Activated naive CD8-positive, alpha-beta T cell treated with anti-CD3 and anti-CD28 coated beads, Interleukin-2, amount 10 ng/mL, durations not matched to agents 7 days and 5 days (primary cell): ENCODE measurements around the gene EEIG1. TPM values are rescaled to one million over a fixed set of nuclear protein-coding genes. Genes with fewer than 3 reads are reported as not detected.

Source experiments
- ATAC-seq: fragments of 150-1000 bp; cut with Tn5 transposase; one replicate; pipeline ENCODE4 v1.10.0; 2021; ENCODE audit warnings: low read depth, moderate library complexity
- POLR2A ChIA-PET: fragments of 350-600 bp; sonication (Branson Sonifier 250); formaldehyde crosslinking; loops from one replicate; lab custom pipeline; 2021; ENCODE audit warnings: antibody characterized with exemption; lab: Charles Lee
- DNase-seq: peaks from one replicate; pipeline ENCODE4 v3.0.0; 2021
- H3K27ac Mint-ChIP-seq: one replicate; pipeline ENCODE4 v1.8.0; 2022; ENCODE audit warnings: mild to moderate bottlenecking, mixed read lengths
- H3K27me3 Mint-ChIP-seq: one replicate; pipeline ENCODE4 v1.8.0; 2022; ENCODE audit warnings: mild to moderate bottlenecking, moderate library complexity, mixed read lengths
- H3K36me3 Mint-ChIP-seq: one replicate; pipeline ENCODE4 v1.8.0; 2021; ENCODE audit warnings: mild to moderate bottlenecking, mixed read lengths
- H3K4me1 Mint-ChIP-seq: one replicate; pipeline ENCODE4 v1.8.0; 2021; ENCODE audit warnings: mixed read lengths
- H3K4me3 Mint-ChIP-seq: one replicate; pipeline ENCODE4 v1.8.0; 2022; ENCODE audit warnings: mild to moderate bottlenecking, moderate library complexity, mixed read lengths
- H3K9me3 Mint-ChIP-seq: one replicate; pipeline ENCODE4 v1.8.0; 2021; ENCODE audit warnings: mixed read lengths
- total RNA-seq, 2 experiments: library from RNA; stranded (reverse); gene quantifications; one replicate each; pipeline ENCODE4 v1.2.3, GENCODE V29; 2021

Gene EEIG1
- total RNA-seq, 2 experiments from 2014 or later: 329 to 366 TPM

DNA sequence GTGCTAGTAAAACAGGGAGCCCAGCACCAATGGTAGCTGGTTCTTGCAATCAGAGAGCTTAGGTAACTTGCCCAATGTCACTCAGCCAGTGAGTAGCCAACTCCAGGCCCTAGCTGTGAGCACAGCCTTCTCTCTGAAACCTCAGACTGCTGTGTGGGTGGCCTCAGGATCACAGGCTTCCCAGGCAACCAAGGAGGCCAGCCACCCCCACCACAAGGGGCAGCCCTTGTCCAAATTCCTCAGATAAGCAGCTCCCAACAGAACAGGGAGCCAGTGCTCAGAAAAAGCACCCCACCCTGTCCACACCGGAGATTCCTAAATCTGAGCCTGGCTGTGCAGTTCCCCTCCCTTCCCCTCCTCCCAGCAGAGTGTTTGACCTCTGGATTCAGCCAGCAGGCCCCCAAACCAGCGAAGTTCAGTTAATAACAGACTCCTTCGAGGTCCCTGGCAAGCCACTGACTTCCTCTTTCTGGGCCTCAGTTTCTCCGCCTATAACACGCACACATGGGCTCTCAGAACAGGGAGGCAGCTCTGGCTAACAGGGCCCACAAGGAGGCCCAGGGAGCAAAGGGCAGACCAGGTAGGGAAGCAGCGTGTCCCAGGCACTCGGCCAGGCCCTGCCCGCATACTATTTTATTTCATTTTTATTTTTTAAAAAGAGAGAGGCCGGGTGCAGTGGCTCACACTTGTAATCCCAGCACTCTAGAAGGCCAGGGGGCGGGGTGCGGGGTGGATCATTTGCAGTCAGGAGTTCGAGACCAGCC is 2.7 kb downstream of the EEIG1 start:
- peaks cover 39% of the 10 kb centered on the region for H3K36me3 Mint-ChIP-seq
- DNase-seq (peak; percentile 43), ATAC-seq (no peak)
- no peaks in the 10 kb centered on the region for H3K27me3 Mint-ChIP-seq
- H3K4me3 Mint-ChIP-seq: peak overlapping the region; percentile 92
- peak overlapping the region; percentile 84 for H3K27ac Mint-ChIP-seq
- POLR2A ChIA-PET: interaction anchor here (0.6 to 18.2 kb wide), 8 partner anchors 7 to 72 kb away, joined by 3 to 389 read pairs (median 4); no protein-coding TSS in a partner anchor
- H3K4me1 Mint-ChIP-seq: peaks cover 49% of the 10 kb centered on the region
- no peaks in the 10 kb centered on the region for H3K9me3 Mint-ChIP-seq

GRCh38 chr9:127977009-127977883 is 3.5 kb downstream of the EEIG1 start:
- H3K9me3 Mint-ChIP-seq: no peaks in the 10 kb centered on the region
- ATAC-seq (no peak), DNase-seq (peak; percentile 45)
- H3K27me3 Mint-ChIP-seq: no peaks in the 10 kb centered on the region
- peak overlapping the region; percentile 92 for H3K4me3 Mint-ChIP-seq
- peak overlapping the region; percentile 84 for H3K27ac Mint-ChIP-seq
- POLR2A ChIA-PET: interaction anchor here (0.6 to 18.2 kb wide), 8 partner anchors 6 to 88 kb away, joined by 3 to 389 read pairs (median 3); no protein-coding TSS in a partner anchor
- peaks cover 42% of the 10 kb centered on the region for H3K36me3 Mint-ChIP-seq
- peaks cover 49% of the 10 kb centered on the region for H3K4me1 Mint-ChIP-seq

- ATAC-seq (no peak), DNase-seq (peak; percentile 42)
- Mint-ChIP-seq H3K36me3 (peaks cover 49% of the 10 kb centered on the region), H3K27me3 (no peaks in the 10 kb centered on the region), H3K9me3 (no peaks in the 10 kb centered on the region), H3K27ac (peak overlapping the region; percentile 100), H3K4me3 (peak overlapping the region; percentile 92), H3K4me1 (peaks cover 50% of the 10 kb centered on the region)
- POLR2A ChIA-PET: interaction anchor here (0.6 to 18.2 kb wide), 8 partner anchors 12 to 89 kb away, joined by 3 to 389 read pairs (median 3); partner anchors contain the start of gene DPM2
These were observed 4.3 kb downstream of the EEIG1 start for GRCh38 chr9:127976498-127976897.

- ATAC-seq (no peak), DNase-seq (no peak)
- H3K4me1 Mint-ChIP-seq: peaks cover 57% of the 10 kb centered on the region
- POLR2A ChIA-PET: interaction anchor here (0.7 to 18.2 kb wide), 7 partner anchors 9 to 52 kb away, joined by 3 to 389 read pairs (median 3); partner anchors contain the start of gene DPM2
- H3K27me3 Mint-ChIP-seq: no peaks in the 10 kb centered on the region
- H3K4me3 Mint-ChIP-seq: peak overlapping the region; percentile 92
- peak overlapping the region; percentile 100 for H3K27ac Mint-ChIP-seq
- no peaks in the 10 kb centered on the region for H3K9me3 Mint-ChIP-seq
- H3K36me3 Mint-ChIP-seq: peaks cover 49% of the 10 kb centered on the region
These were observed 5.1 kb downstream of the EEIG1 start for GRCh38 chr9:127975376-127976315.

- H3K27ac Mint-ChIP-seq: peak overlapping the region; percentile 100
- H3K36me3 Mint-ChIP-seq: peaks cover 50% of the 10 kb centered on the region
These were observed 6.0 kb downstream of the EEIG1 start for GRCh38 chr9:127974769-127975261.

DNA sequence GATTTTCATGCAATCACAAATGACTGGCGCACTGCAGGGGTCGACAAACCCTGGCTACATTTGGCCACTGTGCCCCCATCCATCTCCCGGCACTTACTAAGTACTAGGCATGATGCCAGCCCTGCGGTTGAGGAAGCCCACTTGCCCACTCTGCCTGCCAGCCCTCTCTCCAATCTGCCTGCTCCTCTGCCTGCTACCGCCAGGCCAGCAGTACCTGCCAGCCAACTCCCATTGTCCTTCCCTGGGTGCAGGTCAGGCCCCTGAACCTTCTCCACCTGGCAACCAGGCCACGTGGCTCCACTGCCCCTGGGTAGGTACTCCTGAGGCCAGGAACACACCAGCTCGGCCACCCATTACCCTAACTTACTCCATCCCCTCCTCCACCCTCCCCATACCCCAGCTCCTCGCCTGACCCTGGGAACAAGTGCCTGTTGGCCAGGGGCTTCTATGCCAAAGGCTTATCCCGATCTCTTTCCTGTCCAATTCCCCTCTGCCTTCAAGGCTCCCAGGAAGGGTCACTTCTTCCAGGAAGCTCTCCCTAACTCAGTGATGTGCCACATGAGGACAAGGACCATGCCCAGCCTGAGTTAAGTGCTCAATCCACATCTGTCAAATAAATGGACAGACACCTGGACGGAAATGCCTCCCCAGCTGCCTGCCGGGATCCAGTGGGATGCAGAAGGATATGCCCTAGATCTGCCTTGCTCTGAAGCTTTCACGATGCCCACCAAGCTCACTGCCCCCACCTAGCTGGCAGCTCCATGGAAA is 6.6 kb downstream of the EEIG1 start:
- Mint-ChIP-seq H3K27ac (peak overlapping the region; percentile 100), H3K4me3 (peak overlapping the region; percentile 92), H3K9me3 (no peaks in the 10 kb centered on the region), H3K4me1 (peaks cover 72% of the 10 kb centered on the region), H3K27me3 (no peaks in the 10 kb centered on the region), H3K36me3 (peaks cover 52% of the 10 kb centered on the region)
- POLR2A ChIA-PET: interaction anchor here (0.5 to 18.2 kb wide), 6 partner anchors 11 to 1835 kb away, joined by 3 to 389 read pairs (median 3); no protein-coding TSS in a partner anchor
- ATAC-seq: no peak
- DNase-seq: peak; percentile 36

More at GRCh38 chr9:127974769-127975261, 6.0 kb downstream of the EEIG1 start:
- H3K4me3 Mint-ChIP-seq: peak overlapping the region; percentile 92
- no peaks in the 10 kb centered on the region for H3K9me3 Mint-ChIP-seq
- DNase-seq (peak; percentile 43), ATAC-seq (no peak)
- H3K4me1 Mint-ChIP-seq: peaks cover 65% of the 10 kb centered on the region
- H3K27me3 Mint-ChIP-seq: no peaks in the 10 kb centered on the region
- POLR2A ChIA-PET: interaction anchor here (0.9 to 18.2 kb wide), 4 partner anchors 8 to 53 kb away, joined by 3 to 389 read pairs (median 4); no protein-coding TSS in a partner anchor

- Mint-ChIP-seq H3K4me3 (peak overlapping the region; percentile 92), H3K36me3 (peaks cover 53% of the 10 kb centered on the region), H3K4me1 (peaks cover 80% of the 10 kb centered on the region), H3K27me3 (no peaks in the 10 kb centered on the region), H3K27ac (peak overlapping the region; percentile 100), H3K9me3 (no peaks in the 10 kb centered on the region)
- POLR2A ChIA-PET: interaction anchor here (0.5 to 18.2 kb wide), 10 partner anchors 8 to 1836 kb away, joined by 3 to 389 read pairs (median 4); partner anchors contain the start of genes EEIG1, NAIF1 and SLC25A25
- ATAC-seq (no peak), DNase-seq (peak; percentile 37)
These were observed 7.4 kb downstream of the EEIG1 start for GRCh38 chr9:127973169-127974000.

DNA sequence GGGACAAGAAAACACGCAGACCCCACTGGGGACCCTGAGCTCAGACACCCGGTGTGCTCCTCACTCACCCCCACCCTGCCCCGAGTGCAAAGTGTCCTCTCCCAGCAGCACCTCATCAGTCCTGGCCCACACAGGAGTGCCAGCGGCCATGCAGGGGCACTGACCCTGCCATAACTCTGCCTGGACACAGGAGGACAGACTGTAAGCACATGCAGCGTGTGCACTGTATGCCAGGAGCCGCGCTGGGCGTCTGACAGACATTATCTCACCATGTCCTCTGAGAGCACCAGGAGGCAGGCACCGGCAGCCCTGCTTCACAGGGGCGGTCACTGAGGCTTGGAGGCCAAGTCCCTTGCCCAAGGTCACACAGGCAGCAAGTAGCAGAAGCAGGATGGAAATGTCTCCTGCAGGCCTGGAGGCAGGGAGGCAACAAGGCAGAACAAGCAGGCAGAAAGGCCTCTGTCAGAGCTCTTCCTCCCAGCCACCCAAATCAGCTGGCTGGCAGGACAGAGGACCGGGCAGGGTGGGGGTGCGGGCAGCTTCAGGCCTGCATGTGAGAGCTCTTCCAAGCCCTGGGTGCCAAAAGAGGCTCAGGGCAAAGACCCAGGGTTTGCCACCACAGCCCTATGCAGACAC is 8.4 kb downstream of the EEIG1 start:
- POLR2A ChIA-PET: interaction anchor here (1.0 to 18.2 kb wide), 8 partner anchors 9 to 193 kb away, joined by 3 to 389 read pairs (median 6); partner anchors contain the start of genes EEIG1, NAIF1 and SLC25A25
- Mint-ChIP-seq H3K4me3 (peak overlapping the region; percentile 92), H3K36me3 (peaks cover 46% of the 10 kb centered on the region), H3K9me3 (no peaks in the 10 kb centered on the region), H3K27ac (peak overlapping the region; percentile 100), H3K27me3 (no peaks in the 10 kb centered on the region), H3K4me1 (peaks cover 88% of the 10 kb centered on the region)
- DNase-seq (peak; percentile 54), ATAC-seq (no peak)

- Mint-ChIP-seq H3K36me3 (peaks cover 42% of the 10 kb centered on the region), H3K27me3 (no peaks in the 10 kb centered on the region), H3K4me1 (peaks cover 94% of the 10 kb centered on the region), H3K9me3 (no peaks in the 10 kb centered on the region), H3K27ac (peak overlapping the region; percentile 100), H3K4me3 (peak overlapping the region; percentile 92)
- peak; percentile 62 for DNase-seq
- POLR2A ChIA-PET: interaction anchor here (0.6 to 18.2 kb wide), 8 partner anchors 9 to 193 kb away, joined by 3 to 389 read pairs (median 3); partner anchors contain the start of genes EEIG1 and NAIF1
- ATAC-seq: peak; percentile 12
These were observed 9.2 kb downstream of the EEIG1 start for GRCh38 chr9:127971357-127972235.
